Measurements from ENCODE around the gene ATAD2B. TPM values are rescaled to one million over a fixed set of nuclear protein-coding genes. Genes with fewer than 3 reads are reported as not detected.

Gene ATAD2B
- total RNA-seq, 1 experiment from 2014 or later: 34.5 TPM

DNA sequence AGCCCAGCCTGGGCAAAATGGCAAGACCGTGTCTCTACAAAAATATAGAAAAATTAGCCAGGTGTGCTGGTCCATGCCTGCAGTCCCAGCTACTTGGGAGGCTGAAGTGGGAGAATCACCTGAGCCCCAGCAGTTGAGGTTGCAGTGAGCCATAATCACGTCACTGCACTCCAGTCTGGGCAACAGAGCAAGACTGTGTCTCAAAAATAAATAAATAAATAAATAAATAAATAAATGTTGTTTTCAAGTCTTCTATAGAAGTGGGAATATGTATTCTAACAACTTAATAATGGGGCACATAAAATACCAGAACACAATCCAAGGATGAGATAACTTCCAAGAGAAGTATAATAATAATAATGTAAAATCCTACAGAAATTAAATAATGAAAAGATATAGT is 23.9 kb downstream of the ATAD2B start:
- peaks cover 81% of the 10 kb centered on the region for H3K79me2 ChIP-seq (ENCODE audit: low read length)
- no peak overlapping the region for H3K9ac ChIP-seq (ENCODE audit: low read length)
- no peak for DNase-seq
- no peaks in the 10 kb centered on the region for H3K36me3 ChIP-seq (ENCODE audit: insufficient read depth, low read length)
- no peak overlapping the region for H3K27ac ChIP-seq (ENCODE audit: low read length)
- H4K20me1 ChIP-seq (ENCODE audit: insufficient read depth, low read depth, low read length): no peaks in the 10 kb centered on the region
- H3K4me3 ChIP-seq (ENCODE audit: low read length): no peak overlapping the region
- no peaks in the 10 kb centered on the region for H3K9me3 ChIP-seq (ENCODE audit: low read length)
- no peak overlapping the region for H2AFZ ChIP-seq (ENCODE audit: low read length)
- H3K4me2 ChIP-seq (ENCODE audit: low read depth, low read length, poor library complexity, severe bottlenecking): no peak overlapping the region
- H3K9me2 ChIP-seq (replicated peaks; ENCODE audit: insufficient read depth, low read length): no peaks in the 10 kb centered on the region
- peaks cover 35% of the 10 kb centered on the region for H3K4me1 ChIP-seq (ENCODE audit: low read length)
- H3K27me3 ChIP-seq (ENCODE audit: low read length): no peaks in the 10 kb centered on the region

DNA sequence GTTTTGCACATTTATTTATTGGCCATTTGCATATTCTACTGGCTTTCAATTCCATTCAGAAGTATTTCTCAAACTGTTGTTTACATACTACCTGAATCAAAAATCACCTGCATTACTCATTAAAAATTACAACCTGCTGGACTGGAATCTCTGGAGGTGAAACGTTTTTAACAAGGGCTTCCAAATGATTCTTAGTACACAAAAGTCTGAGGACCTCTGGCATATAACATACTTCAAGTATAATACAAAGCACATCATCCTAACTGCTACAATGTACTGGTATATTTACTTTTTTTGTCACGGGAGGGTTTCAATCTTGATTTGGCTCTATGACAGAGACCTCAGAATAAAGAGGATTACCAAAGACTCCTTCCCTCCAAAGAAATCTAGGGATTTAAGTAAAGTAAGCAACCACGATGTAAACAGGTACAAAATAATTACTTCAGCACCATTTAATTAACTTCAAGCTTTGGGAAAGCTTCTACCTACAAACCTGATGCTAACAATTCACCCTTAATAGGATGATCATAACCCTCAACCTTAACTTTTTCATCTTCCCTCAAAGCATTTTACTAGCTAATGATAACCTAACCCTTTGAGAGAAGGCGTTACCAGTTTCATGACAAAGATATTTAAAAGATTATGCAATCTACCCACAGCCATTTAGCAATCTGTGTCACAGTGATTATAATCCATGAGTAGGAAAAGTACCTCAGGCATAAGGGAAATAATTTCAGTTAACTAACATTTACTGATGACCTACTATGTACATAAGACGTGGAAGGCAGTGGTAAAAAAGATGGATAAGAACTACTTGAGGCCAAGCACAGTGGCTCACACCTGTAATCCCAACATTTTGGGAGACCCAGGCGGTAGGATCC is 24.7 kb downstream of the ATAD2B start:
- Histone ChIP-seq H4K20me1 (ENCODE audit: insufficient read depth, low read depth, low read length) (no peaks in the 10 kb centered on the region), H3K27me3 (ENCODE audit: low read length) (no peaks in the 10 kb centered on the region), H3K4me3 (ENCODE audit: low read length) (no peak overlapping the region), H2AFZ (ENCODE audit: low read length) (no peak overlapping the region), H3K4me2 (ENCODE audit: low read depth, low read length, poor library complexity, severe bottlenecking) (no peak overlapping the region), H3K79me2 (ENCODE audit: low read length) (peaks cover 89% of the 10 kb centered on the region), H3K4me1 (ENCODE audit: low read length) (peaks cover 43% of the 10 kb centered on the region), H3K9ac (ENCODE audit: low read length) (no peak overlapping the region), H3K27ac (ENCODE audit: low read length) (no peak overlapping the region; the same call in 1 of the 2 replicates), H3K36me3 (ENCODE audit: insufficient read depth, low read length) (no peaks in the 10 kb centered on the region), H3K9me2 (replicated peaks; ENCODE audit: insufficient read depth, low read length) (no peaks in the 10 kb centered on the region), H3K9me3 (ENCODE audit: low read length) (no peaks in the 10 kb centered on the region)
- no peak for DNase-seq

DNA sequence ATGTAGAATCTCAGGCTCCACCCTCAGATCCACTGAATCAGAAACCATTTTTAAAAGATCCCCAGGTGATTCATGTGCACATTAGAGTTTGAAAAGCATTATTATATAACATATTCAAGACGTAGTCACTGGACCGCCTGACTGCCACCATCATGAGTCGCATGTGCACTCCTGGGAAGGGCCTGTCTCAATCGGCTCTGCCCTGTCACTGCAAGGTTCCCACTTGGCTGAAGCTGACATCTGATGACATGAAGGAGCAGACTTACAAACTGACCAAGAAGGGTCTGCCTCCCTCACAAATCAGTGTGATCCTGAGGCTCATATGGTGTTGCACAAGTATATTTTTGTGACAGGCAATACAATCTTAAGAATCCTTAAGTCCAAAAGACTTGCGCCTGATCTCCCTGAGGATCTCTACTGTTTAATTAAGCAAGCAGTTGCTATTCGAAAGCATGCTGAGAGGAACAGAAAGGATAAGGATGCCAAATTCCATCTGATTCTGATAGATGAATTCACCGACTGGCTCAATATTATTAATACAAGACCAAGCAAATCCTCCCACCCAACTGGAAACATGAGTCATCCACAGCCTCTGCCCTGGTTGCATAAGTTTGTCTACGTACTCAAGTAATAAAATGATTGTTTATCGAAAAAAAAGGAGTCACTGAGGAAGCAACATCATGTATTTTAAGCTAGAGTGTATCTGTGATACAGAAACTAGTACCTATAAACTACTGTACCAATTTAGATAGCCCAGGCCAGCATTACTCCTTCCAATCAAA is 26.2 kb downstream of the ATAD2B start:
- Histone ChIP-seq H3K4me2 (ENCODE audit: low read depth, low read length, poor library complexity, severe bottlenecking) (no peak overlapping the region), H3K4me3 (ENCODE audit: low read length) (no peak overlapping the region), H3K36me3 (ENCODE audit: insufficient read depth, low read length) (no peaks in the 10 kb centered on the region), H3K9ac (ENCODE audit: low read length) (no peak overlapping the region), H3K9me3 (ENCODE audit: low read length) (no peaks in the 10 kb centered on the region), H3K27ac (ENCODE audit: low read length) (no peak overlapping the region), H3K79me2 (ENCODE audit: low read length) (peaks cover 96% of the 10 kb centered on the region), H3K27me3 (ENCODE audit: low read length) (no peaks in the 10 kb centered on the region), H4K20me1 (ENCODE audit: insufficient read depth, low read depth, low read length) (no peaks in the 10 kb centered on the region), H3K9me2 (replicated peaks; ENCODE audit: insufficient read depth, low read length) (no peaks in the 10 kb centered on the region), H3K4me1 (ENCODE audit: low read length) (peaks cover 50% of the 10 kb centered on the region), H2AFZ (ENCODE audit: low read length) (no peak overlapping the region)
- no peak for DNase-seq

DNA sequence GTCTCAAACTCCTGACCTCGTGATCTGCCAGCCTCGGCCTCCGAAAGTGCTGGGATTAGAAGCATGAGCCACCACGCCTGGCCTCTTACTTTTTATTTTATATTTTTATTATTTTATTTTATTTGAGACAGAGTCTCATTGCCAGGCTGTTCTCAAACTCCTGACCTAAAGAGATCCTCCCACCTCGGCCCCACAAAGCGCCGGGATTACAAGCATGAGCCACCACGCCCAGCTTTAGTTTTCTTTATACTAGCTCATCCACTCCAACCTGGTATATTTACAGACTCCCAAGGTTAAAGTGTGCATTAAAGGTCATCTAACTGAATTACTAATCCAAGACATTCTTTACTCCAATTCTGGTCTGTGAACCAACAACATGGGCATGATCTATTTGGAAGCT is 26.8 kb downstream of the ATAD2B start:
- no peaks in the 10 kb centered on the region for H3K27me3 ChIP-seq (ENCODE audit: low read length)
- peaks cover 91% of the 10 kb centered on the region for H3K79me2 ChIP-seq (ENCODE audit: low read length)
- H3K27ac ChIP-seq (ENCODE audit: low read length): no peak overlapping the region
- H3K36me3 ChIP-seq (ENCODE audit: insufficient read depth, low read length): no peaks in the 10 kb centered on the region
- H3K9me3 ChIP-seq (ENCODE audit: low read length): no peaks in the 10 kb centered on the region
- H2AFZ ChIP-seq (ENCODE audit: low read length): no peak overlapping the region
- H3K9ac ChIP-seq (ENCODE audit: low read length): no peak overlapping the region
- DNase-seq: no peak
- no peaks in the 10 kb centered on the region for H3K9me2 ChIP-seq (replicated peaks; ENCODE audit: insufficient read depth, low read length)
- no peaks in the 10 kb centered on the region for H4K20me1 ChIP-seq (ENCODE audit: insufficient read depth, low read depth, low read length)
- no peak overlapping the region for H3K4me2 ChIP-seq (ENCODE audit: low read depth, low read length, poor library complexity, severe bottlenecking)
- no peak overlapping the region for H3K4me3 ChIP-seq (ENCODE audit: low read length)
- H3K4me1 ChIP-seq (ENCODE audit: low read length): peaks cover 45% of the 10 kb centered on the region

DNA sequence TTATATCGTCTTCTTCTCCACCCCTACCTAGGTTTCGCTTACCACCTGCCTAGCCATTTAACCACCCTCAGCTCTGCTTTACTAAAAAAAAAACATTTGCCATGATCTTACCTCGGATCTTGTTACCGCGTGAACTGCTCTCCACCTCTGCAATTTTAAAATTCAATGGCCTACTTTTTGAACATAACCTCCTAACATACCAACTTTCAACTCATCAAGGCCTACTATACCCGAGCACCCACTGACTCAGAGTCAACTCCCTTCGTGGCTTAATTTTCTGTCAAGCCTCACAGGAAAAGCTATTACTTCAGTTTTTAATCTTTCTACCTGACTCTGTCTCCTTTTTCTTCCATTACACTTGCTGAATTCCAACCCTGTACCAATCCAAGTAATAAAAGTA is 55.7 kb downstream of the ATAD2B start:
- Histone ChIP-seq H3K4me3 (ENCODE audit: low read length) (no peak overlapping the region), H3K4me2 (ENCODE audit: low read depth, low read length, poor library complexity, severe bottlenecking) (no peak overlapping the region), H3K27ac (ENCODE audit: low read length) (no peak overlapping the region), H3K4me1 (ENCODE audit: low read length) (no peaks in the 10 kb centered on the region), H3K9ac (ENCODE audit: low read length) (no peak overlapping the region), H3K79me2 (ENCODE audit: low read length) (no peaks in the 10 kb centered on the region), H3K36me3 (ENCODE audit: insufficient read depth, low read length) (peaks cover 16% of the 10 kb centered on the region; the same call in 1 of the 2 replicates), H3K9me2 (replicated peaks; ENCODE audit: insufficient read depth, low read length) (no peaks in the 10 kb centered on the region), H4K20me1 (ENCODE audit: insufficient read depth, low read depth, low read length) (no peaks in the 10 kb centered on the region), H2AFZ (ENCODE audit: low read length) (no peak overlapping the region), H3K27me3 (ENCODE audit: low read length) (no peaks in the 10 kb centered on the region), H3K9me3 (ENCODE audit: low read length) (no peaks in the 10 kb centered on the region)
- no peak for DNase-seq

DNA sequence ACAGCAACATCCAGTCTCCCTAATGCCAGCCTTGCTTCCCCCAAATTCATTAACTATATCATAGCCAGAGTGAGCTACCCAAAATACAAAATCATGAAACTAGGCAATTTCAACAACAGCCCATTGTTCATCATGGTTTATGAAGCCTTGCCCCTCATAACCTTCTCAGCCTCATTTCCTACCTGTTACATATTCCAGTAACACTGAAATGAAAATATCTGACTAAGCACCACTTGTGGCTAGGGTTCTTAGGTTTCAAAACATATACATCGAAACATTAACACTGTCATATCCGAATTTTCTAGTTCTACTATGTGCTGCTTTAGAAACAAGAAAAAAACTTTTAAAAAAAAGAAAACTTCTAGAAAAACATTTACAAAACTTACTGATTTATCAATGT is 59.5 kb downstream of the ATAD2B start:
- Histone ChIP-seq H2AFZ (ENCODE audit: low read length) (no peak overlapping the region), H3K9ac (ENCODE audit: low read length) (no peak overlapping the region), H3K9me3 (ENCODE audit: low read length) (no peaks in the 10 kb centered on the region), H4K20me1 (ENCODE audit: insufficient read depth, low read depth, low read length) (no peaks in the 10 kb centered on the region), H3K79me2 (ENCODE audit: low read length) (peaks cover 4% of the 10 kb centered on the region; the same call in 1 of the 2 replicates), H3K27ac (ENCODE audit: low read length) (no peak overlapping the region), H3K4me3 (ENCODE audit: low read length) (no peak overlapping the region), H3K9me2 (replicated peaks; ENCODE audit: insufficient read depth, low read length) (no peaks in the 10 kb centered on the region), H3K4me2 (ENCODE audit: low read depth, low read length, poor library complexity, severe bottlenecking) (no peak overlapping the region), H3K36me3 (ENCODE audit: insufficient read depth, low read length) (peaks cover 23% of the 10 kb centered on the region; the same call in 1 of the 2 replicates), H3K4me1 (ENCODE audit: low read length) (peaks cover 7% of the 10 kb centered on the region), H3K27me3 (ENCODE audit: low read length) (no peaks in the 10 kb centered on the region)
- DNase-seq: no peak

DNA sequence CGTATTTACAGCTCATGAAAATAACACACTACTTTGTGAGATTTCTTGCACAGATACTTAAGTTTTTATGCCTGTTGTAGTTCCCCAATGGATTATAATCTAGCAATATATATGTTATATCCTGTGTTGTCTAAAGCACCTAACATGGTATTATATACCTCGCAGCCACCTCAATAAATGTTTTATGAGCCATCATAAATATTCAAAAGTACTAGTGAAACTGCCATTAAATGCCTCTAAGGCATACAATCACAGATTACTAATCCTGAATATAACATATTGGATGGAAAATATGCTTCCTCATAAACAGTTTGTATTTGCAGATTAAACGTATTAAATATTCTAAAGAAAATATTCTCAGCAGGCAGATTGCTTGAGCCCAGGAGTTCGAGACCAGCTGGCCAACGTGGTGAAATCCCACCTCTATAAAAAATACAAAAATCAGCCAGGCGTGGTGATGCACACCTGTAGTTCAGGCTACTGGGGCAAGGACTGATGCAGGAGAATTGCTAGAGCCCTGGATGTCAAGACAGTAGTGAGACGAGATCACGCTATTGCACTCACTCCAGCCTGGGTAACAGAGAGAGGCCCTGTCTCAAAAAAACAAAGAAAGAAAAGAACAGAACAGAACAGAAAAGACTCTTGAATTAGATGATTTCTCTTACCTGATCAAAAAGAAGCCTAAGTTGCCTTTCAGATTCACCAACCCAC is 64.1 kb downstream of the ATAD2B start:
- Histone ChIP-seq H3K36me3 (ENCODE audit: insufficient read depth, low read length) (peaks cover 15% of the 10 kb centered on the region; the same call in 1 of the 2 replicates), H2AFZ (ENCODE audit: low read length) (no peak overlapping the region), H4K20me1 (ENCODE audit: insufficient read depth, low read depth, low read length) (no peaks in the 10 kb centered on the region), H3K79me2 (ENCODE audit: low read length) (peaks cover 4% of the 10 kb centered on the region; the same call in 1 of the 2 replicates), H3K4me2 (ENCODE audit: low read depth, low read length, poor library complexity, severe bottlenecking) (no peak overlapping the region), H3K9me2 (replicated peaks; ENCODE audit: insufficient read depth, low read length) (no peaks in the 10 kb centered on the region), H3K4me3 (ENCODE audit: low read length) (no peak overlapping the region), H3K27me3 (ENCODE audit: low read length) (no peaks in the 10 kb centered on the region), H3K9ac (ENCODE audit: low read length) (no peak overlapping the region), H3K4me1 (ENCODE audit: low read length) (peaks cover 7% of the 10 kb centered on the region), H3K27ac (ENCODE audit: low read length) (no peak overlapping the region), H3K9me3 (ENCODE audit: low read length) (no peaks in the 10 kb centered on the region)
- no peak for DNase-seq

DNA sequence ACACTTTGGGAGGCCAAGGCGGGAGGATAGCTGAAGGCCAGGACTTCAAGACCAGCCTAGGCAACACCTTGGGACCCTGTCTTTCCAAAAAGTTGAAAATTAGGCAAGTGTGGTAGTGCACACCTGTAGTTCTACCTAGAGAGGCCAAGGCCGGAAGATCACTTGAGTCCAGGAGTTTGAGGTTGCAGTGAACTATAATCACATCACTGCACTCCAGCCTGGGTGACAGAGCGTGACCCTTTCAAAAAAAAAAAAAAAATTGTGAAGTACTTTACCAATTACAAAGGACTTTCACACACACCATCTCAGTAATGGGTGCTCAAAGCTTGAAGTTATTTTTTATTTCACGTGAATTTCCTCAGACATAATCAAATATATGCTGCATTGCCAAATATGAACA is 65.0 kb downstream of the ATAD2B start:
- Histone ChIP-seq H3K36me3 (ENCODE audit: insufficient read depth, low read length) (peaks cover 15% of the 10 kb centered on the region; the same call in 1 of the 2 replicates), H3K27ac (ENCODE audit: low read length) (no peak overlapping the region), H3K4me3 (ENCODE audit: low read length) (no peak overlapping the region), H3K9ac (ENCODE audit: low read length) (no peak overlapping the region), H3K4me2 (ENCODE audit: low read depth, low read length, poor library complexity, severe bottlenecking) (no peak overlapping the region), H3K27me3 (ENCODE audit: low read length) (no peaks in the 10 kb centered on the region), H3K9me3 (ENCODE audit: low read length) (no peaks in the 10 kb centered on the region), H3K4me1 (ENCODE audit: low read length) (peaks cover 7% of the 10 kb centered on the region), H2AFZ (ENCODE audit: low read length) (no peak overlapping the region), H3K9me2 (replicated peaks; ENCODE audit: insufficient read depth, low read length) (no peaks in the 10 kb centered on the region), H3K79me2 (ENCODE audit: low read length) (peaks cover 4% of the 10 kb centered on the region; the same call in 1 of the 2 replicates), H4K20me1 (ENCODE audit: insufficient read depth, low read depth, low read length) (no peaks in the 10 kb centered on the region)
- DNase-seq: no peak

All from Karpas-422 (cell line).